ENCODE data around the gene CFLAR.
"Not testable (repeated sequence)": the region's sequence is repeated elsewhere in the genome, so short reads cannot be mapped to it uniquely, and the experiment has no call there.

Gene CFLAR

DNA sequence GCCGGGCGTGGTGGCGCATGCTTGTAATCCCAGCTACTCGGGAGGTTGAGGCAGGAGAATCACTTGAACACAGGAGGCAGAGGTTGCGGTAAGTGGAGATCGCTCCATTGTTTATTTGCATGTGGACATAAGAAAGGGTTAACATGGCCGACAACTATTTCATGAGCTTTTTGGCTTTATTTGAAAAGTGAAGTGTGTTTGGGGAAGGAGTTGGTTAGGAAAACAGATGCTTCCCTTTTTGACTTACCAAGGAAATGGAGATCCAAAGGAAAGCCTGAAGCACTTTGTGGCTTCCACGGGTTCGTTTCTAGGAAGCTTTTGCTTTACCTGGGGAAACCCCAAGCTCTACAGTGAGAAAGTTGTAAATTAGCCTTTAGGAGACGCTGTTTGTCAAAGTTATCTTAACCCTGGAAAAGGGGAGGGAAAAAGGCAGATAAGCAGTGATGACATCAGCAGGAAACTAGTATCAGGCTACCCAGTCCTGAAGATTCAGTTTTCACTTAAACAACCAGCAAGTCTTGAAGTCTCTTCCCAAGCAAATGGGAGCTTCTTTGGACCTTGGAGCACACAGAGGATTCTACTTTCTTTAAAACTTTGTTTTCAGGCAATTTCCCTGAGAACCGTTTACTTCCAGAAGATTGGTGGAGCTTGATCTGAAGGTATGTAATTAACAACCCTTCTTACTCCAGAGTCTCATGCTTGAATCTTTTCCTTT is 66.8 kb downstream of the CFLAR start, which contains the start of gene CASP10:
TSS of gene CASP10 (plus strand) at position 492 of the 715 bp plus-strand sequence. CDS start 2,637 bp downstream, outside the sequence.
- no peak for DNase-seq

DNA sequence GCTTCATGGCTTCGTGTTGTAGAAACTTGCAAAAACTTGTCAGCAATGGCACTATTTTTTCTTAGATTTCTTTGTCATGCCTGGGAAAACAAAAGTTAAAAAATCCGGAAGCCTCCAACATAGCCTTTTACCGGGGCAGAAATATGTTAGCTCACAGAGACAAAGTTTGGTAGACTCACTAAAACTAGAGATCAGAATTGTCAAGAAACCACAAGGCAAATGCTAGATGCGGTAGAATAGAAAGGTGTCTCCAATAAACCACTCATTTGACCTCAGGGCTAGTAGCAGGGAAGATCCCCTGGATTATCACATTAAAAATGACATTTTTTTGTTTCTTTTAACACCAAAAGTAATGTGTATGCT is 67.4 kb downstream of the CFLAR start:
- DNase-seq: no peak

DNA sequence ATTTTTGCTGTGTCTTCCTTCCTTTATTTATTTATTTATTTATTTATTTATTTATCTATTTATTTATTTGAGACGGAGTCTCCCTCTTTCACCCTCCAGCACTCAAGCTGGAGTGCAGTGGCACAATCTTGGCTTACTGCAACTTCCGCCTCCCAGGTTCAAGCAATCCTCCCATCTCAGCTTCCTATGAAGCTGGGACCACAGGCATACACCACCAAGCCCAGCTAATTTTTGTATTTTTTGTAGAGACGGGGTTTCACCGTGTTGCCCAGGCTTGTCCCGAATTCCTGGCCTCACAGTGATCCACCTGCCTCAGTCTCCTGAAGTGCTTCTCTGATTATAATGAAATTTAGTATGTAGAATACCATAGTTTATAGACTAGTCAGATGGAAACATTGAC is 67.9 kb downstream of the CFLAR start:
- not testable (repeated sequence) for DNase-seq

DNA sequence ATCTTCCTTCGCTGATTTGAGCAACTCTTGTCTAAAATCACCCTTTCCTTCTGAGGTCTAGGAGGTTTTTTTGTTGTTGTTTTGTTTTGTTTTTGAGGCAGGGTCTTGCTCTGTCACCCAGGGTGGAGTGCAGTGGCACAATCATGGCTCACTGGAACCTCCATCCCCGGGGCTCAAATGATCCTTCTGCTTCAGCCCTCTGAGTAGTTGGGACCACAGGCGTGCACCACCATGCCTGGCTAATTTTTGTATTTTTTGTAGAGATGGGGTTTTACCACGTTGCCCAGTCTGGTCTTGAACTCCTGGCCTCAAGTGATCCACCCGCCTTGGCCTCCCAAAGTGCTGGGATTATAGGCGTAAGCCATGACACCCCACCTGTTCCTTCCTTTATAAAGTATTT is 68.3 kb downstream of the CFLAR start:
- not testable (repeated sequence) for DNase-seq

DNA sequence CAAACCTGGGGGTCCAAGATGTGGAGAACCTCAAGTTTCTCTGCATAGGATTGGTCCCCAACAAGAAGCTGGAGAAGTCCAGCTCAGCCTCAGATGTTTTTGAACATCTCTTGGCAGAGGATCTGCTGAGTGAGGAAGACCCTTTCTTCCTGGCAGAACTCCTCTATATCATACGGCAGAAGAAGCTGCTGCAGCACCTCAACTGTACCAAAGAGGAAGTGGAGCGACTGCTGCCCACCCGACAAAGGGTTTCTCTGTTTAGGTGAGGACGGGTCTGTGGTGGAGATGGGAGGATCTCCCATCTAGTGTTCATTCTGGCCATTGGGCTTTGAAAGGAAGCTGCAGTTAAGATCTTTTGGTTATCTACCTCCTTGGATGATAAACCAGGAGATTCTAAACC is 69.9 kb downstream of the CFLAR start:
- no peak for DNase-seq

DNA sequence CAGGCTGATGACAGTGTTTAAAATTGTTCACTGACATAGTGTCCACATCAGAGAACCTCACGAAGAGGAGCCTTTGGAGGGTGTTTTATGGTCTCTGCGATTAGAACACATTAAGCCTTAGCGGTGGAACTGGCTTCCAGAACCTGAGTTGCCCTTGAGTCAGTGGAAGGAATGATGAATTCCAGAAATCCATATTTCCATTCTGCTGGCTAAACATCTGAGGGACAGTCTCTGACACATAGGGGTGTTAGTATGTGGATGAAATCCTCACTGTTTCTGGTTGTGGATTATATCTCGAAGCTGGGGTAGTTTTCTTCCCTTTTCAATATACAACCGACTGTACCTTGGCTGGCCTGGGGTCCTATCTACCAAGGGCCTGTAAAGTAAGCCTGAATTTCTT is 71.0 kb downstream of the CFLAR start:
- no peak for DNase-seq

DNA sequence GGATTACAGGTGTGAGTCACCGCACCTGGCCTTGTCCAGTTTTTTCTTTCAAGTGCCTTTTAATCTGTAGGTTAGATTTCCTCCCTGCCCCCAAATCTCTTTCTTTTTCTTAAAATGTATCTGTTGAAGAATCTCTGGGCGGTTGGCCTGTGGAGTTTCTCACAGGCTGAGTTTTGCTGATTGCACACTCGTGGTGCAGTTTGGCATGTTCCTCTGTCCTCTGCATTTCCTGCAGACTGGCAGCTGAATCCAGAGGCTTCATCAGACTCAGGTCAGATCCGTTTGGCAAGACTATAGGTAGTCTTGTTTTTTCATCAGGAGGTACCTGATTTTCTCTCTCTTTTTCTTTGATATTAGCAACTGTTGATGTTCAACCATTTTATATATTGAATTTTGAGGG is 72.5 kb downstream of the CFLAR start:
- DNase-seq: no peak

DNA sequence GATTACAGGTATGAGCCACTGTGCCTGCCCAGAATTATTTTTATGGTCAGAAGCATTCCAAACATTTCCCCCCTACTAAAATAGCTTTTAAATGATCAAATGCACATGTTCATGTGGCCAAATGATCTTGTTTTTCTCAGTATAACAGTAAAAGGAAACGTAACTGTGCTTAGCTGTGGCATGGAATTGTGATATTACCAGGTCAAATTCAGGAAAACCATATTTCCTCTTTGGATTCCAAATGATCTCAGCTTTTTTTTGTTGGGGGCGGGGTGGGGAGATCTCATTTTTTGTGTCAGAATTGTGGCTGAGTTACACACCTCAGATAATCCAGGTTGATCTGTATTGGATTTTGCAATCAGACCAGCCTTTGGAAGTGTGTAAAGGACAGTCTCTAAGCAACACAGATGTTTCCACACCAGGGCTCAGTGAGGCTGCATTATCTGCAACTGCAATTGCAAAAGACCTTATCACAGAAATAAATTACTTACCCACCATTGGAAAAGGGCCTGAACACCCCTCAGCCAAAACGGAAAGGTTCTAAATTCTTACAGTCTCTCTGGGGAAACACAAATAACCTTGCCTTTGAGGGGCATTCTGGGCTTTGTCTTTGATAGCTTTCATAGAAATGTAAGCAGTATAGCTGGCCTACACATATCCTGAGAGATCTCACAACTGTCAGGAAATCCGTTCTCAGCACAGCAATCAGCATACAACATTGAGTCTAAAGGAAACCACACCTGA is 75.3 kb downstream of the CFLAR start:
- no peak for DNase-seq

DNA sequence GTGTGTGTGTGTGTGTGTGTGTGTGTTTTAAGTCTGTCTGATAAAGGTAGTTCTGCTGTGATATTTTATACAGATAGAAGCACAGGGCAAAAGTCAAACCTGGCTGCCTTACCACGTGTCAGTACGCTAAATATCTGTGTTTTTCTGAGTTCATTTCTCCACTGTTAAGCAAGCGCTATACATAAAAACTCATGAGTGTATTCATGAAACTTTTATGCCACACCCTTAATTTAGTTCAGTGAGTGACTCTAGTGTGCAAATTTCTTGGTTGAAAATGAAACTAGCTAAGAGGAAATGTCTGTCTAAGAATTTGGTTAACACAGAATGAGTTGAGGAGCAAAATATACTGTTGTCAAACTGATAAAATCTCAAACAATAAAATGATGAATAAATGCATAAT is 78.1 kb downstream of the CFLAR start:
- peak in 1 of 56 donors; percentile 0 for DNase-seq

DNA sequence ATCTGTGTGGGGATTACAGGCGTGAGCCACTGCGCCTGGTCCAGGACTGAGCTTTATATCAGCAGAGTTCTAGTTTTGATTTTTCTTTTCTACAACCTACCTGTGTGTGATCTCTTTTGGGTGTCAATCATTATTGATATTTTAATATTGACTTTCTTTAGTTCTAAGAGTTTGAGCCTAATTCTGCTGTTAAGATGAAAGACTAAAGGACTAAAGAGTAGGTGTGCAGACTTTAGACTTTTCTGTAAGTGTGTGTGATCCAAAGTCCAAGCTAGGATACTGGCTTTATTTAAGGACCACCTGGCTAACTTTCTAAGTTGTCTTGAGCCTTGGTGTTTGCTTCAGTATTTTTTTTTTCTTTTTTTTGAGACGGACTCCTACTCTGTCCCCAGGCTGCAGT is 79.4 kb downstream of the CFLAR start:
- no peak for DNase-seq

DNA sequence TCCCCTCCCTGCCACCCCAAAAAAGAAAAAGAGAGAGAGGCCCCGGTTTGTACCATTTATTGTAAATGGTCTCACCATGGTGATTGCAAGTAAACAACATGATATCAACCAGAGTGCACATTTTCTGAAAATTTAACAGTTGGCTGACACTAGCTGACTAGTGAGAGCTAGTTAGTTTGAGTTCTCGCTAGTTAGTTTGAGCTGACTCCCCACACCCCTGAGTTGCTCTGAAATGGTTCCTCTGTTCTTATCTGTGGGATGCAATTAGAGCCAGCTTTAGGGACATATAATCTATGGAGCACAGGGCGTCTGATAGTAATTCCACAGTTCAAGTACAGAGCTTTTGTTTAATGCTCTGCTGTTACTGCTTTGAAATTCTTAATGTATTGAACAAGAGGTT is 80.0 kb downstream of the CFLAR start:
- DNase-seq: no peak

DNA sequence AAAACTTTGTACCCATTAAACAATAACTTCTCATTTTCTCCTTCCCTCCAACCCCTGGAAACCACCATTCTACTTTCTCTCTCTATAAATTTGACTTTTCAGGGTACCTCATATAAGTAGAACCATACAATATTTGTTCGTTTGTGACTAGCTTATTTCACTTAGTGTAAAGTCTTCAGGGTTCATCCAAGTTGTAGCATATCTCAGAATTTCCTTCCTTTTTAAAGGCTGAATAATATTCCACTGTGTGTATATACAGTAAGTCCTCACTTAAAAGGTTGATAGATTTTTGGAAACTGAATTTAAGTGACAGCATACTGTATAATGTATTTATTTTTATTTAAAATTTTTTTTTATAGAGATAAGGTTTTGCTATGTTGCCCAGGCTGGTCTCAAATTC is 80.8 kb downstream of the CFLAR start:
- DNase-seq: no peak

DNA sequence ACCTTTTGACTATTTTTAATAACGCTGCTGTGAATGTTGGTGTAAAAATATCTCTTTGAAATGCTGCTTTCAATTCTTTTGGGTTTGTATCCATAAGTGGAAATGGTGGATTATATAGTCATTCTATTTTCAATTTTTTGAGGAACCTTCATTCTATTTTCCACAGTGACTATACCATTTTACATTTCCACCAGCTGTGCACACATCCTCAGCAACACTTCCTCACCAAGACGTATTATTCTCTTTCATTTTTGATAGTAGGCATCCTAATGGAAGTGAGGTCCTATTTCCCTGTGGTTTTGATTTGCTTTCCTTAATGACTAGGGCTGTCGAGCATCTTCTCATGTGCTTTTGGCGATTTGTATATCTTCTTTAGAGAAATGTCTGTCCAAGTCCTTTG is 81.8 kb downstream of the CFLAR start:
- DNase-seq: no peak

DNA sequence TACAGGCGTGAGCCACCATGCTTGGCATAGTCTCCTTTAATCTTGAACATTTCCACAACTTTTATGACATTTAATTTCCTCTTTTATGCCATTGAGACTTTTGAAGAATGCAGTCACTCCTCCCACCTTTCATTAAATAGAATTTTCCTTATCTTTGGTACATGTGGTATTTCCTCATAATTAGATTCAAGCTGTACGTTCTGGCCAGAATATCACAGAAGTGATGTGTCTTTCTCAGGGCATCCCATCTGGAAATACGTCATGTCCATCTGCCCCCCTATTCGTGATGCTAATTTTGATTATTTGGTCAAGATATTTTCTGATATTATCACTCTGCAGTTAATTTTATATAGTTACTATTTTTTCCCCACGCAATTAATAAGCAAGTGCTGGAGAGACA is 83.9 kb downstream of the CFLAR start:
- DNase-seq: no peak

DNA sequence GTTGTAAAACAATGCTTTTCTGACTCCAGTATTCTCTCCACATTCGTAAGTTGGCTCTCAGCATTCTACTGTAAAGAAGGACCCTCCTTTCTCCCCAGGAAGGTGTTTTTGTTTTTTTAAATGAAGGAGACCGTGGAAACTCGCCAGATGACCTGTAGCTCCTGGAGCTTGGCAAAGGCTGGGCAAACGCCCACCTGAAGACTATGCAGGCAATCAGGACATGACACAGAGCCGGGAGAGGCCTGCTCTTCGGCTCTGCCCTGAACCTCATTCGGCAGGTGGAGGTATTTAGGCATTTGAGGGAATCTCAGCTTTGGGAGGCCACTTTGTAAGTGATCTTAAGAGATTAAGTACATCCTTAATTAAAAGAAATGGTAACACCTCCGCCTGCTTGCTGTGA is 84.4 kb downstream of the CFLAR start:
- DNase-seq: no peak

DNA sequence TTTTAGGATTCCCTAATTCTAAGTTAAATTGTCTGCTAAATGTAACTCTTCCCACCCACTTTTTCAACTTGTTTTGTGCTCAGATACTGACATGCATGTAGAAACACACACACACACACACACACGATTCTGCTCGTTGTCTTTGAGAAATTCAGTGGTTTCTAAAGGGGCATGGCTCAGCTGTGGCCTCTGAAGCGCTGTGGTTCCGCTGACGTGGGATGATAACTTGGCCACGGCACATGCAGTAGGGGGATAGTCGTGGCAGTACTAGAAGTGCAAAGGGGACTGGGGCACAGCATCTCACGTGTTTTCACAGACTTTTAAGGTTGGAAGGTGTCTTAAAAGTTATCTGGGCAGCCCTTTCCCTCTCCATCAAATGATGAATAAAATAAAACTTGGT is 85.4 kb downstream of the CFLAR start:
- no peak for DNase-seq

DNA sequence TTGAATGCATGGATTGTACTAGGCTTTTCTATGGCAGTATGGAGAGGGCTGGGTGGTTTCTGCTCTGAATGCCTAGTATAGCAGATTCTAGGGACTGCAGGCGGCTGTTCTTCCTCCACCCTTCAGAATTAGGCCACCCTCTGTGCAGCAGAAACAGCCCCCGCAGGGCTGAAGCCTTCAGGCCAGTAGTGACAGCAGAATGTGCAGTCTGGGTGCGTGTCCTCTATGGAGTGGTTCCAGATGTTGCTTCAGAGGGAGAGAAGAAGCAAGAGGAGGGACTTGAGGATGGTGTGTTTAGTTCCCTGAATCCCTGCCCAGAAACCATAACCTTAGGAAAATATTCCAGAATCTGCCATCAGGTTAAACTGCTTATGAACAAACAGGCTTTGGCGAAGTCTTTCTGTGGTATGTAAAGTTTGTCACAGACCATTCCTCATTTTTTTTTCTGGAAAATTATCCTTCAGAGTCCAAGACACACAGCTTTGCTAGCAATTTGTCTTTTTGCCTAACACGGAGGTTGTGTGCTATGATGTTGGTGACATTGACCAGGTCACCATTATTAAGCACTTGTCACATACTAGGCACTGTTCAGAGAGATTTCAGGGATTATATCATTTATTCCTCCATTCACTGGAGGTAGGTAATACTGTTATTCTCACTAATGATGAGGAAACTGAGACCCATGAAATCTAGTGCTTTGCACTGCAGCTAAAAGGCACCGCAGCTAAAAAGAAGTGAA is 88.1 kb downstream of the CFLAR start:
- DNase-seq: no peak

DNA sequence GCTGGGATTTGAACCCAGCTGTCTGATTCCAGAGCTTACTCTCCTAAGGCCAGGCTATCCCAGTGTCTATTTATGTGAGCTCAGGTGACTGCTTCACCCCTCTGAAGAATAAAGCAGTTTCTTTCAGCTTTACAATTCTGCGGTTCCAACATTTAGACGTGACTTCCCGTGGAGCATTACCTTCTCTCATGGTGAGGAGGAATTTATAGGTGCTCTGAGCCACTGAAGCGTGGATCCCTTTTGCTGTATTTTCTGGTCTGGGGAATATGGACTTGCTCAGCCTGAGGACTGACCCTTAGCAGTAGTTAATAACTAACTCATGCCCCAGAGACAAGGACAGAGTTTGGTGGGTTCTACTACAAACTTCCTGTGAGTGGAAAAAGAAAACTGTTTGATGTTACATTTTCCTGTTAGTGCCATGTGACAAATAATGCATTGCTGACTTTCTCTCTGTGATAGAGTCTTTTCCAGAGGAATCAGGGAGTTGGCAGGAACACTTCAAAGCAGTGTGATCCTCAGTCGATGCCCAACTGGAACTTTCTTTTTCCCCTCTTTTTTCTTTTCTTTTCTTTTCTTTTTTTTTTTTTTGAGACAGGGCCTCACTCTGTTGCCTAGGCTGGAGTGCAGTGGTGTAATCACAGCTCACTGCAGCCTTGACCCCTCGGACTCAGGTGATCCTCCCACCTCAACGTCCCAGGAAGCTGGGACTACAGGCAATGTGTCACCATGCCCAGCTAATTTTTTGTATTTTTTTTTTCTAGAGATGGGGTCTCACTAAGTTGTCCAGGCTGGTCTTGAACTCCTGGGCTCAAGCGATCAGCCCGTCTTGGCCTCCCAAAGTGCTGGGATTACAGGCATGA is 88.9 kb downstream of the CFLAR start:
- no peak for DNase-seq

DNA sequence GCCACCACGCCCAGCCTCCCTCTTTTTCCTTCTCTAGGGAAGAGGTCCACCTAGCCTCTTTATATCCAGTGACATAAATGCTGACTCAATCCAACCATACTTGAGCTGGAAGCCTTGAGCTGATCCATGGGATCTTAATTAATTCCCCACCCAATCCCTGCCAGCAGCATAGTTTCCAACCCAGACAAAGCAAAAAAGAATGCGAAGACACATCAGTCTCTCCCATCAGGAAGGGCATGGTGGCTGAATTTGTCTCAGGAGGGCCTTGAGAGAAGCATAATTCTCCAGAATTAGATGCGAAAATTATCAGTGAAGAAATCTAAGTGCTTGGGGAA is 89.5 kb downstream of the CFLAR start:
- DNase-seq: no peak

DNA sequence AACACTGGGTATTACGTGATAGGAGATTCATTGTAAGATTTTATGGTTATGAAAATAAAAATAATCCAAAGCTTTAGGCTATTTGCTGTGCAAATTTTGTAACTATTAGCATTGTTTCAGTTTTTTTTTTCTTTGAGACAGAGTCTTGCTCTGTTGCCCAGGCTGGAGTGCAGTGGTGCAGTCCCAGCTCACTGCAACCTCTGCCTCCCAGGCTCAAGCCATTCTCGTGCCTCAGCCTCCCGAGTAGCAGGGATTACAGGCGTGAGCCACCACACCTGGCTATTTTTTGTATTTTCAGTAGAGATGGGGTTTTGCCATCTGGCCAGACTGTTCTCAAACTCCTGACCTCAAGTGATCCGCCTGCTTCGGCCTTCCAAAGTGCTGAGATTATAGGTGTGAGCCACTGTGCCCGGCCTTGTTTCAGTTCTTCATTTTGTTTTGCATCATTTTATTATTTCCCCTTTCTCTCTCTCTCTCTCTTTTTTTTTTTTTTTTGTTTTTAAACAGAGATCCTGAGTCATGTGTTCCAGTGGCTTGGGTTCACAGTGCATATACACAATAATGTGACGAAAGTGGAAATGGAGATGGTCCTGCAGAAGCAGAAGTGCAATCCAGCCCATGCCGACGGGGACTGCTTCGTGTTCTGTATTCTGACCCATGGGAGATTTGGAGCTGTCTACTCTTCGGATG is 92.7 kb downstream of the CFLAR start:
- DNase-seq: peak in 8 of 56 donors; percentile 1 to 46 (median 4)

DNA sequence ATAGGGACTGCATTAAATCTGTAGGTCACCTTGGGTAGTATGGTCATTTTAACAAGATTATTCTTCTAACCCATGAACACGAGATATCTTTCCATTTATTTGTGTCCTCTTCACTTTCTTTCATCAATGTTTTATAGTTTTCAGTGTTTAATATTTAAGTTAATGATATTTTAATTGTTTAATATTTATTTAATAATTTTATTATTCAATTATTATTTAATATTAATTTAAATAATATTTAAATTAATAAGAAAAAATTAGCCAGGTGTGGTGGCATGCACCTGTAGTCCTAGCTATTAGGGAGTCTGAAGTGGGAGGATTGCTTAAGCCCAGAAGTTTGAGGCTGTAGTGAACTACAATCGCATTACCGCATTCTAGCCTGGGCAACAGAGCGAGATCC is 100.0 kb downstream of the CFLAR start:
- no peak for DNase-seq

Measured in amygdala (tissue), 56 donors.